Loucy (cell line): ENCODE results near the gene TNS2.

Experiments used
- H2AFZ ChIP-seq: fragments of 200-600 bp; sonication (generic); 2 replicates; pipeline ENCODE4 v1.6.0; 2016; ENCODE audit warnings: antibody characterized with exemption, mild to moderate bottlenecking, low read length, moderate library complexity
- H3F3A ChIP-seq: fragments of 200-600 bp; 2 replicates; pipeline ENCODE4 v1.6.0; 2016; ENCODE audit warnings: antibody characterized with exemption, low read depth, mild to moderate bottlenecking
- H3K27me3 ChIP-seq: fragments of 200-600 bp; sonication (generic); 2 replicates; pipeline ENCODE4 v1.6.1; 2014; ENCODE audit warnings: low read length, mild to moderate bottlenecking; ENCODE audit not compliant: insufficient read depth, poor library complexity, severe bottlenecking
- H3K36me3 ChIP-seq: fragments of 200-600 bp; sonication (generic); 2 replicates; pipeline ENCODE4 v1.6.1; 2016; ENCODE audit warnings: low read length; ENCODE audit not compliant: insufficient read depth
- H3K4me1 ChIP-seq: fragments of 200-600 bp; sonication (generic); 2 replicates; pipeline ENCODE4 v1.5.1; 2014; ENCODE audit warnings: low read length, mild to moderate bottlenecking; ENCODE audit not compliant: insufficient read depth, poor library complexity, severe bottlenecking
- H3K4me2 ChIP-seq: fragments of 200-600 bp; sonication (generic); 2 replicates; pipeline ENCODE4 v1.6.0; 2014; ENCODE audit warnings: antibody characterized with exemption, low read length, low read depth, mild to moderate bottlenecking; ENCODE audit not compliant: poor library complexity, severe bottlenecking
- H3K4me3 ChIP-seq: fragments of 200-600 bp; sonication (generic); 2 replicates; pipeline ENCODE4 v1.5.1; 2014; ENCODE audit warnings: low read length, mild to moderate bottlenecking, mixed read lengths; ENCODE audit not compliant: poor library complexity, severe bottlenecking
- H3K79me2 ChIP-seq: fragments of 200-600 bp; sonication (generic); 2 replicates; pipeline ENCODE4 v1.6.1; 2014; ENCODE audit warnings: low read length; ENCODE audit not compliant: insufficient read depth
- H3K9ac ChIP-seq: fragments of 200-600 bp; sonication (generic); 2 replicates; pipeline ENCODE4 v1.6.0; 2014; ENCODE audit warnings: mild to moderate bottlenecking, low read depth, low read length, moderate library complexity; ENCODE audit not compliant: poor library complexity, severe bottlenecking
- H3K9me2 ChIP-seq: fragments of 200-600 bp; sonication (generic); replicated peaks from 2 replicates; pipeline ENCODE4 v1.6.1; 2016; ENCODE audit warnings: low read depth, low read length, mixed read lengths
- H3K9me3 ChIP-seq: fragments of 200-600 bp; sonication (generic); 2 replicates; pipeline ENCODE4 v1.6.1; 2014; ENCODE audit warnings: mild to moderate bottlenecking, antibody characterized with exemption, low read length, low read depth; ENCODE audit not compliant: insufficient read depth
- H4K20me1 ChIP-seq: fragments of 200-600 bp; sonication (generic); 2 replicates; pipeline ENCODE4 v1.6.0; 2014; ENCODE audit warnings: antibody characterized with exemption, low read length, mild to moderate bottlenecking; ENCODE audit not compliant: insufficient read depth, poor library complexity, severe bottlenecking
- CTCF ChIP-seq: fragments of 200-600 bp; sonication (generic); conservative IDR thresholded peaks from 2 replicates; pipeline ENCODE4 v1.5.1; 2014; ENCODE audit warnings: mild to moderate bottlenecking, antibody characterized with exemption, low read length
- EZH2phosphoT487 ChIP-seq: fragments of 200-600 bp; IDR thresholded peaks from 2 replicates; pipeline ENCODE4 v1.6.1; 2018; ENCODE audit warnings: antibody characterized with exemption, mild to moderate bottlenecking, moderate library complexity, borderline replicate concordance

The TNS2 gene

GRCh38 chr12:53073881-53074280 lies 24.0 kb downstream of the TNS2 start:
- H4K20me1 ChIP-seq, result no peaks in the 10 kb centered on the region
- no peak overlapping the region for H2AFZ ChIP-seq
- H3K4me2 ChIP-seq, result no peak overlapping the region
- peaks cover 6% of the 10 kb centered on the region; the same call in 1 of the 2 replicates for H3K79me2 ChIP-seq
- H3K4me1 ChIP-seq, result peaks cover 37% of the 10 kb centered on the region
- TF ChIP-seq CTCF (no peak), EZH2phosphoT487 (no peak)
- no peak overlapping the region for H3K4me3 ChIP-seq
- no peaks in the 10 kb centered on the region for H3F3A ChIP-seq
- no peak overlapping the region for H3K9ac ChIP-seq
- no peaks in the 10 kb centered on the region for H3K9me2 ChIP-seq
- no peaks in the 10 kb centered on the region for H3K9me3 ChIP-seq
- no peaks in the 10 kb centered on the region for H3K36me3 ChIP-seq
- no peaks in the 10 kb centered on the region for H3K27me3 ChIP-seq

DNA sequence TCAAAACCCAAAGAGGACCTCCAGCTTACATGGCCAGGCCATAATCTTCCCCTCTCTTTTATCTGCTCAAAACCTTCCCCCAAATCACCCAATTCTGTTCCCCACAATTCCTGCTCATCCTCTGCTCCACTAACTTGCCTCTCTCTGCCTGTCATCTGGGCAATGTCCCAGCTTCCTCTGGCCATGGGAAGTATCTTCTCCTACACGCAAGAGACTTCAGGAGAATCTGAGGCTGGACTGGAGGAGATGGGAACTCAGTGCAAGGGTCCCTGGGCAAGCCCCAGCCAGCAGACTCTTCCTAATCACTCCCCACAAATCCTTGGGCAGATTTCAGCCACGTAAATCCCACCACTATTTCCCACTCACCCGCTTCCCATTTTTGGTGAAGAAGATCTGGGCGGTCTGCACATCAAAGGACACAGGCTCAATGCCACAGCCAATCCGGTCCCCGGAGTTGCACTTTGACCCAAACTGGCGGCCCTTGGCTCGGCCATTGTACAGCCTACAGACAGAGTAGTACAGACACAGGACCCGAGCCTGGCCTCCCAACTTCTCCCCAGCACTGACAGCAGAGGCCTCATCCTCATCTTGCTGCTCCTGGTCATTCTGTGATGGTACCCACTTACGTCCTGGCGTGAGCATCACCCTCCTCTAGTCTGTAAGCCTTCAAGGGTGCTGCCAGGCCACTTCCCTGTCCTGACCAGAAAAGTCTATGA lies 24.6 kb downstream of the TNS2 start:
- H3K4me1 ChIP-seq, result peaks cover 37% of the 10 kb centered on the region
- no peaks in the 10 kb centered on the region for H4K20me1 ChIP-seq
- H3K36me3 ChIP-seq, result no peaks in the 10 kb centered on the region
- H3K9me2 ChIP-seq, result no peaks in the 10 kb centered on the region
- H3K9me3 ChIP-seq, result no peaks in the 10 kb centered on the region
- no peaks in the 10 kb centered on the region for H3K27me3 ChIP-seq
- H3K4me2 ChIP-seq, result no peak overlapping the region
- H3K9ac ChIP-seq, result no peak overlapping the region
- no peak overlapping the region for H3K4me3 ChIP-seq
- H3F3A ChIP-seq, result no peaks in the 10 kb centered on the region
- peaks cover 6% of the 10 kb centered on the region; the same call in 1 of the 2 replicates for H3K79me2 ChIP-seq
- TF ChIP-seq EZH2phosphoT487, result no peak
- TF ChIP-seq CTCF, result no peak
- no peak overlapping the region for H2AFZ ChIP-seq

DNA sequence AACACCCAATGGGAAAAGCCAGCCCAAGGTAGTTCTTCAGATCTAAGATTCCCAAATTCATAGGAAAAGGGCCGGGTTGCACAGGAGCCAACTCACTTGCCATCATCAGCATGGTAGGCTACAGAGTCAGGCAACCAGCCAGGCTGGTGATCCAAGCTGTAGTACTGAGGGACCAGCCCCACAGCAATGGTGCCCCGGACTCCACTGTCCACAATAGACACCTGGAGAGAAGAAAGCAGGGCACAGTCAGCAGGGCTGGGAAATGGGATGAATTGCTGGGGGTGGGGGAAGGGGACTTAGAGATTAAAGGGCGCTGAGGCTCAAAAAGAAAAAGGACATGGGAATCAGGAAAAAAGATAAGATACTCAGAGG lies 25.1 kb downstream of the TNS2 start:
- no peaks in the 10 kb centered on the region for H3K9me2 ChIP-seq
- no peak overlapping the region for H3K4me2 ChIP-seq
- TF ChIP-seq CTCF (no peak), EZH2phosphoT487 (no peak)
- H3K36me3 ChIP-seq, result no peaks in the 10 kb centered on the region
- no peak overlapping the region for H3K4me3 ChIP-seq
- H2AFZ ChIP-seq, result no peak overlapping the region
- no peaks in the 10 kb centered on the region for H3K9me3 ChIP-seq
- H3F3A ChIP-seq, result no peaks in the 10 kb centered on the region
- peaks cover 41% of the 10 kb centered on the region for H3K4me1 ChIP-seq
- H3K9ac ChIP-seq, result no peak overlapping the region
- H3K27me3 ChIP-seq, result no peaks in the 10 kb centered on the region
- H3K79me2 ChIP-seq, result peaks cover 6% of the 10 kb centered on the region; the same call in 1 of the 2 replicates
- H4K20me1 ChIP-seq, result no peaks in the 10 kb centered on the region
